ENCODE data around the gene SLC17A7. TPM values are rescaled to one million over a fixed set of nuclear protein-coding genes. Genes with fewer than 3 reads are reported as not detected.
A peak's percentile ranks its signal among the peaks of the same experiment; 100 is the strongest.

The SLC17A7 gene
- total and polyA plus RNA-seq, 2 of the 13 experiments (the other 11 are each of a cell fraction or from before 2014, with no cell fraction given), result 0.32 TPM; not detected in 1

DNA sequence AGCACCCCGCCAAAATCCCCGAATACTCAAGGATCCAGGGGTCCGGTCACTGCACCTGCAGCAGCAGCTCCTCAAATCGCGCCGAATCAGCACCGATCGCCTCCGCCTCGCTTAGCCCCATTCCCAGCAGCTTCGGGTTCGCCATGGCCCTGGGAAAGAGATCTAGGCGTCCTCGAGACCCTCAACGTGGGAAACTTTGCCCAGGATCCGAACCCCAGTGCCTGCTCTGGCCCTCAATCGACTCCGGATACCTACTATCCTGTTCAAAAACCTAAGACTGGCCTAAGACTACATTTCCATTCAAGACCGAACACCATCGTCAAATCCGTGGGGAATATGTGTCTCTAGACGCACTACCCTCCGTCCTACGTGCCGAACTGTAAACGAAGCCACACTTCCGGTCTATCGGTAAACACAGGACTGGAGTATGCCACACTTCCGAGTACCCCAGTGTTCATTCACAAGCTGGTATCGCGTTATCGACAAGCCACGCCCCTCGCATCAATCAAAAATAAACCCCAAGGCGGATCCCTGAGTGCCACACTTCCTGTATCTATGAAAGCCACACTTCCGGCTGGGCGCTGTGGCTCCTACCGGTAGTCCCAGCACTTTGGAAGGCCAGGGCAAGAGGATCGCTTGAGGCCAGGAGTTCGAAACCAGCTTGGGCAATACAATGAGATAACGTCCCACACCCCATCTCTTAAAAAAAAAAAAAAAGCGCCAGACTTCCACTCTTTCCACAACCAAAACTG lies 10.3 kb upstream of the SLC17A7 start, which contains the start of gene PIH1D1 (continued):
- TF ChIP-seq, protein P1, sequence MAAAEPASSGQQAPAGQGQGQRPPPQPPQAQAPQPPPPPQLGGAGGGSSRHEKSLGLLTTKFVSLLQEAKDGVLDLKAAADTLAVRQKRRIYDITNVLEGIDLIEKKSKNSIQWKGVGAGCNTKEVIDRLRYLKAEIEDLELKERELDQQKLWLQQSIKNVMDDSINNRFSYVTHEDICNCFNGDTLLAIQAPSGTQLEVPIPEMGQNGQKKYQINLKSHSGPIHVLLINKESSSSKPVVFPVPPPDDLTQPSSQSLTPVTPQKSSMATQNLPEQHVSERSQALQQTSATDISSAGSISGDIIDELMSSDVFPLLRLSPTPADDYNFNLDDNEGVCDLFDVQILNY (CRISPR knock-in tag; conservative IDR thresholded peaks at IDR 0.05), result no peak
- TF ChIP-seq, protein P2, sequence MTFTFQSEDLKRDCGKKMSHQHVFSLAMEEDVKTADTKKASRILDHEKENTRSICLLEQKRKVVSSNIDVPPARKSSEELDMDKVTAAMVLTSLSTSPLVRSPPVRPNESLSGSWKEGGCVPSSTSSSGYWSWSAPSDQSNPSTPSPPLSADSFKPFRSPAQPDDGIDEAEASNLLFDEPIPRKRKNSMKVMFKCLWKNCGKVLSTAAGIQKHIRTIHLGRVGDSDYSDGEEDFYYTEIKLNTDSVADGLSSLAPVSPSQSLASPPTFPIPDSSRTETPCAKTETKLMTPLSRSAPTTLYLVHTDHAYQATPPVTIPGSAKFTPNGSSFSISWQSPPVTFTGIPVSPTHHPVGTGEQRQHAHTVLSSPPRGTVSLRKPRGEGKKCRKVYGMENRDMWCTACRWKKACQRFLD (CRISPR knock-in tag; IDR thresholded peaks at IDR 0.05; ENCODE audit: borderline replicate concordance), result no peak; the same call in 1 of the 2 replicates
- TF ChIP-seq DNMT1 (CRISPR knock-in tag; IDR thresholded peaks at IDR 0.05) (no peak), HOXA3 (CRISPR knock-in tag; IDR thresholded peaks at IDR 0.05) (peak; percentile 45; the same call in 1 of the 2 replicates), ZNF703 (CRISPR knock-in tag; IDR thresholded peaks at IDR 0.05; ENCODE audit: borderline replicate concordance) (no peak), KDM4B (CRISPR knock-in tag; IDR thresholded peaks at IDR 0.05) (no peak), ZNF30 (CRISPR knock-in tag; IDR thresholded peaks at IDR 0.05) (no peak), ZNF720 (CRISPR knock-in tag; IDR thresholded peaks at IDR 0.05) (no peak), ZNF816 (CRISPR knock-in tag; IDR thresholded peaks at IDR 0.05; ENCODE audit: borderline replicate concordance) (no peak), HDAC2 (CRISPR knock-in tag; IDR thresholded peaks at IDR 0.05) (peak; percentile 46; the same call in 1 of the 2 replicates), NFYB (CRISPR knock-in tag; IDR thresholded peaks at IDR 0.05) (no peak), MYNN (CRISPR knock-in tag; IDR thresholded peaks at IDR 0.05; ENCODE audit: low read depth) (no peak; the same call in 1 of the 2 replicates), ZNF749 (CRISPR knock-in tag; IDR thresholded peaks at IDR 0.05; ENCODE audit: borderline replicate concordance) (no peak), ZNF546 (CRISPR knock-in tag; conservative IDR thresholded peaks at IDR 0.05) (no peak), ZNF788 (CRISPR knock-in tag; IDR thresholded peaks at IDR 0.05; ENCODE audit: borderline replicate concordance) (peak; percentile 63; the same call in 1 of the 2 replicates), ZNF3 (CRISPR knock-in tag; IDR thresholded peaks at IDR 0.05) (no peak), ZFX (CRISPR knock-in tag; IDR thresholded peaks at IDR 0.05; ENCODE audit: low read depth) (peak; percentile 72; the same call in 1 of the 2 replicates), ARNTL (CRISPR knock-in tag; IDR thresholded peaks at IDR 0.05) (no peak)
- TF ChIP-seq, protein P3, sequence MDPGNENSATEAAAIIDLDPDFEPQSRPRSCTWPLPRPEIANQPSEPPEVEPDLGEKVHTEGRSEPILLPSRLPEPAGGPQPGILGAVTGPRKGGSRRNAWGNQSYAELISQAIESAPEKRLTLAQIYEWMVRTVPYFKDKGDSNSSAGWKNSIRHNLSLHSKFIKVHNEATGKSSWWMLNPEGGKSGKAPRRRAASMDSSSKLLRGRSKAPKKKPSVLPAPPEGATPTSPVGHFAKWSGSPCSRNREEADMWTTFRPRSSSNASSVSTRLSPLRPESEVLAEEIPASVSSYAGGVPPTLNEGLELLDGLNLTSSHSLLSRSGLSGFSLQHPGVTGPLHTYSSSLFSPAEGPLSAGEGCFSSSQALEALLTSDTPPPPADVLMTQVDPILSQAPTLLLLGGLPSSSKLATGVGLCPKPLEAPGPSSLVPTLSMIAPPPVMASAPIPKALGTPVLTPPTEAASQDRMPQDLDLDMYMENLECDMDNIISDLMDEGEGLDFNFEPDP (CRISPR knock-in tag; conservative IDR thresholded peaks at IDR 0.05), result no peak
- TF ChIP-seq, protein P4, sequence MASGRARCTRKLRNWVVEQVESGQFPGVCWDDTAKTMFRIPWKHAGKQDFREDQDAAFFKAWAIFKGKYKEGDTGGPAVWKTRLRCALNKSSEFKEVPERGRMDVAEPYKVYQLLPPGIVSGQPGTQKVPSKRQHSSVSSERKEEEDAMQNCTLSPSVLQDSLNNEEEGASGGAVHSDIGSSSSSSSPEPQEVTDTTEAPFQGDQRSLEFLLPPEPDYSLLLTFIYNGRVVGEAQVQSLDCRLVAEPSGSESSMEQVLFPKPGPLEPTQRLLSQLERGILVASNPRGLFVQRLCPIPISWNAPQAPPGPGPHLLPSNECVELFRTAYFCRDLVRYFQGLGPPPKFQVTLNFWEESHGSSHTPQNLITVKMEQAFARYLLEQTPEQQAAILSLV (CRISPR knock-in tag; IDR thresholded peaks at IDR 0.05; ENCODE audit: borderline replicate concordance), result peak; percentile 64
- TF ChIP-seq, protein P5, sequence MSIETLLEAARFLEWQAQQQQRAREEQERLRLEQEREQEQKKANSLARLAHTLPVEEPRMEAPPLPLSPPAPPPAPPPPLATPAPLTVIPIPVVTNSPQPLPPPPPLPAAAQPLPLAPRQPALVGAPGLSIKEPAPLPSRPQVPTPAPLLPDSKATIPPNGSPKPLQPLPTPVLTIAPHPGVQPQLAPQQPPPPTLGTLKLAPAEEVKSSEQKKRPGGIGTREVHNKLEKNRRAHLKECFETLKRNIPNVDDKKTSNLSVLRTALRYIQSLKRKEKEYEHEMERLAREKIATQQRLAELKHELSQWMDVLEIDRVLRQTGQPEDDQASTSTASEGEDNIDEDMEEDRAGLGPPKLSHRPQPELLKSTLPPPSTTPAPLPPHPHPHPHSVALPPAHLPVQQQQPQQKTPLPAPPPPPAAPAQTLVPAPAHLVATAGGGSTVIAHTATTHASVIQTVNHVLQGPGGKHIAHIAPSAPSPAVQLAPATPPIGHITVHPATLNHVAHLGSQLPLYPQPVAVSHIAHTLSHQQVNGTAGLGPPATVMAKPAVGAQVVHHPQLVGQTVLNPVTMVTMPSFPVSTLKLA (IDR thresholded peaks at IDR 0.05), result peak; percentile 68
- TF ChIP-seq, protein P6, sequence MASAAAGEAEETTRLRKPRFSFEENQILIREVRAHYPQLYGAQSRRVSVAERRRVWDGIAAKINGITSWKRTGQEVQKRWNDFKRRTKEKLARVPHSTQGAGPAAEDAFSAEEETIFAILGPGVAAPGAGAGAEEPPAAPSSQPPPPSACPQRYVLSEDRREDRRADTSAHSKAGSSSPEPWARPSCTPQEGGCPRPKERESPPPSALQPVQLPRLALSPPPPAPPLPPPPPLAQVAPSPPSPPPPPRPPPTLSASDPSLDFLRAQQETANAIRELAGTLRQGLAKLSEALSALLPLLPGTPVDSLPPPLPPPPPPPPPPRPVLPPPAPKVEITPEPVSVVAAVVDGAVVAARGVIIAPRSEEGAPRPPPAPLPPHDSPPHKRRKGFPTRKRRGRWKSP (CRISPR knock-in tag; IDR thresholded peaks at IDR 0.05), result peak; percentile 43; the same call in 1 of the 2 replicates
